ENCODE measurements around the gene MRPL58.
"Not testable (repeated sequence)": the region's sequence is repeated elsewhere in the genome, so short reads cannot be mapped to it uniquely, and the experiment has no call there.

Gene MRPL58

GRCh38 chr17:75019710-75020109 lies 7.2 kb downstream of the MRPL58 start:
- no peak for DNase-seq

- DNase-seq, result no peak
Observed at GRCh38 chr17:75020331-75021110, 8.1 kb downstream of the MRPL58 start.

- DNase-seq, result no peak
Observed at GRCh38 chr17:75024686-75025397, 12.4 kb downstream of the MRPL58 start.

- not testable (repeated sequence) for DNase-seq
Observed at GRCh38 chr17:75025398-75025734, 12.9 kb downstream of the MRPL58 start.

- not testable (repeated sequence) for DNase-seq
Observed at GRCh38 chr17:75026650-75027049, 14.2 kb downstream of the MRPL58 start.

GRCh38 chr17:75030161-75030560 lies 17.7 kb downstream of the MRPL58 start:
- DNase-seq, result no peak

- peak; percentile 61 for DNase-seq
Observed at GRCh38 chr17:75031972-75032719, 19.7 kb downstream of the MRPL58 start.

GRCh38 chr17:75032720-75033280 lies 20.3 kb downstream of the MRPL58 start:
- peak; percentile 53 for DNase-seq

- DNase-seq, result peak; percentile 89
Observed at GRCh38 chr17:75033346-75034235, 21.1 kb downstream of the MRPL58 start.

- DNase-seq, result peak; percentile 92
Observed at GRCh38 chr17:75034236-75034908, 21.9 kb downstream of the MRPL58 start.

GRCh38 chr17:75036643-75037268 lies 24.3 kb downstream of the MRPL58 start:
- no peak for DNase-seq

GRCh38 chr17:75039238-75039637 lies 26.8 kb downstream of the MRPL58 start:
- DNase-seq, result no peak

- no peak for DNase-seq
Observed at GRCh38 chr17:75041656-75042280, 29.3 kb downstream of the MRPL58 start.

- DNase-seq, result not testable (repeated sequence)
Observed at GRCh38 chr17:75043789-75044188, 31.3 kb downstream of the MRPL58 start.

GRCh38 chr17:75044716-75045115 lies 32.2 kb downstream of the MRPL58 start:
- DNase-seq, result no peak

GRCh38 chr17:75045946-75046406 lies 33.5 kb downstream of the MRPL58 start:
- not testable (repeated sequence) for DNase-seq

- peak; percentile 94 for DNase-seq
Observed at GRCh38 chr17:75046407-75047289, 34.2 kb downstream of the MRPL58 start, which contains the start of the genes ATP5PD and KCTD2. TSS of gene ATP5PD (minus strand) at chr17:75046969. CDS start at chr17:75042650, 4,319 bp downstream. TSS of gene KCTD2 (plus strand) at chr17:75047225. CDS start at chr17:75047251, 26 bp downstream.

- DNase-seq, result no peak
Observed at GRCh38 chr17:75047398-75048098, 35.1 kb downstream of the MRPL58 start.

Data from NCI-H1092 treated with DMSO at 0.1 percent for 48 hours (cell line).